HG03159 (cell line): ENCODE results near the gene OR4F15.
"Not testable (repeated sequence)": the region's sequence is repeated elsewhere in the genome, so short reads cannot be mapped to it uniquely, and the experiment has no call there.

ENCODE experiments used
- ATAC-seq: cut with Tn5 transposase; IDR thresholded peaks from one replicate; pipeline ENCODE4 v1.9.1; 2021; ENCODE audit warnings: mild to moderate bottlenecking, moderate library complexity; ENCODE audit not compliant: unreplicated experiment

The OR4F15 gene, protein sequence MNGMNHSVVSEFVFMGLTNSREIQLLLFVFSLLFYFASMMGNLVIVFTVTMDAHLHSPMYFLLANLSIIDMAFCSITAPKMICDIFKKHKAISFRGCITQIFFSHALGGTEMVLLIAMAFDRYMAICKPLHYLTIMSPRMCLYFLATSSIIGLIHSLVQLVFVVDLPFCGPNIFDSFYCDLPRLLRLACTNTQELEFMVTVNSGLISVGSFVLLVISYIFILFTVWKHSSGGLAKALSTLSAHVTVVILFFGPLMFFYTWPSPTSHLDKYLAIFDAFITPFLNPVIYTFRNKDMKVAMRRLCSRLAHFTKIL

DNA sequence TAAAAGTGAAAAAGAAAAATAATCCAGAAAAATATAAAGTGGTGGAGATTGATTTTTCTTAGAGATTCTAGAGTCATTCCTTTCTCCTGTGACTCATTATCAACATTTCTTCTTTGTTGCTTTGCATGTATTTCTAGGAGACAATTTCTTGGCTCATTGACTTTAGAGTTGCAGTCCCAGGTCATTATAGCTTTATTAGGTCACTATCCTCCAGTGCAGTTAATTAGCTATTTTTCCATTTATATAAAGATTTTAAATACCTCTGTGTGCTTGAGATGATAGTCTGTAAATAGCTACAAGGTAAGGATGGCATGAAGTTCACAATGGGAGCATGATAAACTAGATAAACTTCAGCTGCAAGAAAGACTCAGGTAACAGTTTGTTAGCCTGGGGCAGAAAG is at the start of gene OR4F15:
Gene OR4F15, plus strand, starts transcription at position 301 of the 400 bp plus-strand sequence. CDS start 5,985 bp downstream, outside the sequence.
- no peak for ATAC-seq

DNA sequence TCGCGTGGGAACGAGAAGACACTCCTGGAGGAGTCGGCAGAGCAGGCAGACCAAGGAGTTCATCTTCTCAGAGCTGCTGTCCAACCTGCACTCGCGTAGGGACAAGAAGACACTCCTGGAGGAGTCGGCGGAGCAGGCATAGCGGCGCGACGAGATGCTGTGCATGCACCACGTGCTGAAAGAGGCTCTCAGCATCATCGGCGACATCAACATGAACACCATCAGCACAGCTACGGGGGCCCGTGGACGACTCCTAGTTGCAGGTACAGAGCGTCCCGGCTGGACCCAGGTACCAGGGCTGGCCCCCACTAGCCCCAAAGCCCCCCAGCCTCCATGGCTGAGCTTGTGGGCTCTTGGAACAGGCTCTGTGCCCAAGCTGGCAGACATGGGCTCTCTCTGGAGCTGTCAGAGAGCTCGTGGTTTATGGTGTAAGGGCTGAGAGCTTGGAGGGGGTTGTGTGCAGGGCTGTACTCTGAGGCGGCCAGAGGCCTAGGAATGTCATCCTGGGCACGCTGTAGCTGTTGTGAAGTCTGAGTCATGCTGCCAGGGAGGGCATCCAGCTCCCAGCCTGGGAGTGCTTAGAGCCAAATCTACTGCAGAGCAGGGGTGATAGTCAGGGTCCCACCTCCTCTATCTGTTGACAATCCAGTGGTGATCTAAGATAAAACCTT is 47.2 kb upstream of the OR4F15 start:
- not testable (repeated sequence) for ATAC-seq

DNA sequence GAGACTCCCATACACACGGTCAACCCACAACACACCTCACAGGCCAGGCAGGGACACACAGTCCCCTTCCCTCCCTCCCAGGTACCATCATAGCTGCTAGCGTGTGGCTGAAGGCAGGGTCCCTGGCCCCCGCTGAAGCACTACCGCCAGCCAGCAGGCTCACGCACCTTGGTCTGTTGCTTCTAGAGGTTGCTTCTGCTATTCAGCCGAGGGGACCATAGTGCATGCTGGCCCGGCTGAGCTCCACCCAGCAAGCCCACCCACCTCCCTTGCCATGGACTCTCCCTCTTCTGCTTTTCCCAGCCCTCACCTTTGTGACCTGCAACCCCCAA is 46.7 kb upstream of the OR4F15 start:
- ATAC-seq = not testable (repeated sequence)

DNA sequence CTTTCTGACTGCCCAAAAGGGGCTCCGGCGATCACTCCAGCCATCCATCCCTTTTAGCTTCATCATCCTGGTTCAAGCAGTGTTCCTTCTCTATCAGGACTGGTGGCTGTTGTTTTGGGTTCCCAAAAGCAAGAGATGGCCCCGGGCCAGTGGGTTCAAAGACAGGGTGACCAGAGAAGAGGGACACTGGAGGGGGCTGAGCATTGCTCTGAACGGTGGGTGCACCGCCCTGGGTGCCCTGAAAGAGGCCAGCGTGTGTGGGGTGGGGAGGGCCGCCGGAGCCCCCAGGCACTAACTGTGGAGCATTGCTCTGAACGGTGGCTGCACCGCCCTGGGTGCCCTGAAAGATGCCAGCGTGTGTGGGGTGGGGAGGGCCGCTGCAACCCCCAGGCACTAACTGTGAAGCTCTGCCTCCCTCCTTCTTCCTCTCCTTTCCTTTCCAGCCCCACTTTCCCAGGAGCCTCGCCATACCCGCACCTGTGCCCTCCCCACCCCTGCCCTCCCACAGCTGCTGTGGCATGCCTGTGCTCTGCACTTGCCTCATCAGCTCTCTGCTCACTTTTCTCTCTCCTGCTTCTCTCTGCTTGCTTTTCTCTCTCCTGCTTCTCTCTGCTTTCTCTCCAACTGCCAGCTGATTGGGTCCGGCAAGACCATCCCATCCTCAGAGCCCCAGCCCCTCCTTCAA is 46.1 kb upstream of the OR4F15 start:
- no peak for ATAC-seq

DNA sequence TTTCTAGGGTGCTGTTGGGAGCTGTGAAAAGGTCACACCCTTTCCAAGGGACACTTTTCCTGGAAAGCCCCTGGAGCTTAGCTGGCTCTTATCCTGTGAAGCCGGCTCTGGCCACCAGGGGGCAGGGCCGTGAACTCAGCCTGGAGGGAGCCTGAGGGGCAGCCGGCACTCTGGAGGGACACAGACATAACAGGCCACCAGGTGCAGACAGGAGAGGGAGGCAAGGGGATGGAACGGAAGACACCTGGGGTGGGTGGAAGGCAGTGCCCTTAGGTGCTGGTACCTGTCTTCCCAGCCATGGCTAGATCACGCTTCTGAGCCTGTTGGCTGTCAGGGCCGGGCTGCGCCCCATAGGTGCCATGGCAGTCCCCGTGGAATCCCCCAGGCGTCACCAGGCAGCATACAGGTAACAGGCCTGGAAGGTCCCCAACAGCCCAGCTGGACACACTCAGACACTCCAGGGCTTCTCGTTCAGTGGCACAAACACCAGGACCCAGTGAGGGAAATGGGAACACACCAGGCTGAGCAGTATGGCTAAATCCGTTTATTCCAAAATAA is 44.8 kb upstream of the OR4F15 start:
- ATAC-seq = not testable (repeated sequence)

DNA sequence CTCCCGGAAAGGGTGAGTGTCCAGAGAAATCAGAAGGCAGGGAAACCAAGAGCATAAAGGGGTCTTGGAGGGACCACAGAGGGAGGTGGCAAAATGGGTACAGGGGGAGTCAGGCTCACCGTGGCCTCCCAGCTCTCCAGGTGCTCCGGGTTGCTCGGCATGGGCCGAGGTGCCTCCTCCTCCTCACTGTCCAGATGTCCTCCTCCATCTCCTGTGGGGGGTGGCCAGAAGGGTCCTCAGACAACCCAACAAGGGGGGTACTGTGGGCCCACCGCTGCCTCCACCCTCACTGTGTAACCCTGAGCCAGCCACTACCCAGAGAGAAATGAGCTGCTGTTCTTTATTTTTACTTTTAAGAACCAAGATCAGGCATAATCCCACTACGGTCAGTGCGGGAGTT is 39.1 kb upstream of the OR4F15 start:
- ATAC-seq = no peak

DNA sequence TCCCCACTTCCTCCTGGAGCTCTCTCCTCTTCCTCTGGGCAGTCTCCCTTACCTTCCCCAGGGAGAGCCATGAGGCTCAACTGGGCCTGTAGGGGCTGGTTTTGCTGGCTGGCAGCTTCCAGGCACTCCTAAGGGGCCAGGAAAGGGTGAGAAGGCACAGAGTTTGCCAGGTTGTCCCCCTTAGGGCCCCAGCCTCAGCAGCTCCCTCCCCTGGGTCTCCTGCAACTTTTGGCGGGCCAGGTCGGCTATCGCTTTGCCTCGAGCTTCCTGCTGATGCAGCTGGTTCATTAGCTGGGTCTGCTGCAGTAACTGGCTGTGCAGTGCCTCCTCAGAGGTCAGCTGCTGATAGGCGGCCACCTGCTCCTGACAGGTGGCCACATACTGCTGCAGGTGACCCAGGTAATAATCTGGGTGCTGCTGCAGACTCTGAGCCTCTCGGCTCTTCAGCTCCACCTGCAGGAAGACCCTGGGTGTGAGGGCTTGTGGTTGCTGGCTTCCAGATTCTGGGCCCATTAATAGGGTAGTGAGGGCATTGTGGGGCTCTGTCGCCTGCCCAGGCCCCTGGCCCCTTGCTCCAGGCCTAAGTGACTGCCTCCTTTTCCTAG is 38.4 kb upstream of the OR4F15 start:
- ATAC-seq = no peak

DNA sequence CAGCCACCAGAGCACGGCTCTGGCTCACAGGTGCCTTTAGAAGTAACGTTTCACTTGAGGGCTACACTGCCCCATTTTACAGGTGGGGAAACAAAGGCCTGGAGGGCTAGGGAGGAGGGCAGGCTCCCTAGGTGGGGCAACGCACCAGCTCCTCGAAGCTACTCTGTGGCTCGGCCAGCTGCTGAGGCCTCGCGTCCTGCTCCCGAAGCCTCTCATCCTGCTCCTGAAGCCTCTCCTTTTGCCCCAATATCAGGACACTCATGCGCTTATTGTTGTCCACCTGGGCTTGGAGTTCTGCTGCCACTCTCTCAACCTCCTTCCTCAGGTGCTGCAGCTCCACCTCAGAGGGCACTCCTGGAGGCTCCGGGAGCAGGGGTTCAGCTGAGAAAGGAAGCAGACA is 36.9 kb upstream of the OR4F15 start:
- ATAC-seq = no peak

DNA sequence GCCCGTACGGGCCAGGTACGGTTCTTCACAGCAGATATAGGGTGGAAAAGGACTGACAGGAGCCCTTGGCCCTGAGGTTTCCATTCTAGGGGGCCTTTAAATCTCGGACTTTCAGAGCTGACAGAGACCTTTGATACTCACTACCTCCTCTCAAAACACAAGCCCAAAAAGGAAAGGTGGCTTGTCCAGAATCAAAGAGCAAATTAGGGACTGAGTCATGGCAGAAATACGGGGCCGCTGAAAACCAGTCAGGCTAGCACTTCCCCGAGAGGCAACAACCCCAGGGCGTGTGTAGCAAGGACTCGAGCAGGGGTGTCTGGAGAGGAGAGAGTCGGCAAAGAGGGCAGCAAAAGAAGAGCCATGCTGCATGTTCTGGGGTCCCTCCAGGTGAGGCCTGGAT is 33.4 kb upstream of the OR4F15 start:
- ATAC-seq = not testable (repeated sequence)

DNA sequence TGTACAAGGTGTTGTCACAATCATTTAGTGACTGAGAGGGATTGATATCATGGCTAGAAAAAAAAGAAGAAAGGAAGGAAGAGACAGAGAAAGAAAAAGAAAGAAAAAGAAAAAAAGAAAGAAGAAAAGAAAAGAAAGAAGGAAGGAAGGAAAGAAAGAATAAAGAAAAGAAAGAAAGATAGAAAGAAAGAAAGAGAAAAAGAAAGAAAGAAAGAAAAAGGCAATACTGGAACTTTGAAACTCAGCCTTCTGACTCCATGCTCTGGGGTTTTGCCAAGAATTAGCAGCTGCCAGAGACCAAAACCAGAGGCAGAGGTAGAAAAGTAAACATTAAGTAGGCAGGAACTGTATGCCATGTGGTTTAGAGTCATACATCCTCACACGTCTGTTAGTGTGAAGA is 31.8 kb upstream of the OR4F15 start:
- not testable (repeated sequence) for ATAC-seq

DNA sequence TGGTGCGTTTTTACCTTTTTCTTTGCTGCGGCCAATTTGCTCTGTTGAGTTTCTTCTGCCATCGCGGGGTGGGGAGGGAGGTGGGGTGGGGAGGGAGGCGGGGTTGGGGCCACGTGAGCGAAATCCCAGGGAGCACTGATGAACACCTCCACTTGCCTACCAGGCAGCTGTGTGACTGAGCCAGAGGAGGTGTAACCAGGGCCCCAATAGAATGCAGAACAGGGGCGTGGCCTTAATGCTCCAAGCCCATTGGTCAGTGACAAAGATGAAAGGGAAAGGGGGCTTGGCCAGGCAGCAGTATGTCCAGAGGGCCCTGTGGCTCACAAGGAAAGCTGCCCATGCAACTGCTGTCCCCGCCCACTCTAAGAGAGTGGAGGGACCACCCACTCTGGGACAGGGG is 30.1 kb upstream of the OR4F15 start:
- no peak for ATAC-seq

DNA sequence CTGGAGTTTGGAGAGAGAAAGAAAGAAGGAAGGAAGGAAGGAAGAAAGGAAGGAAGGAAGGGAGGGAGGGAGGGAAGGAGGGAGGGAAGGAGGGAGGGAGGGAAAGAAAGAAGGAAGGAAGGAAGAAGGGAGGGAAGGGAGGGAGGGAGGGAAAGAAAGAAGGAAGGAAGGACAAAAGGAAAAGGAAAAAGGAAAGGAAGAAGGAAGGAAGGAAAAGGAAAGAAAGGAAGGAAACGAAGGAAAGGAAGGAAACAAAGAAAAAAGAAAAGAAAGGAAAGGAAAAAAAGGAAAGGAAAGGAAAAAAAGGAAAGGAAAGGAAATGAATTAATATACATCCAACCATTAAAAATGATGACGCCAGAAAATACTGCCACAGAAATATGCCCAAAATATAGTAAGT is 27.4 kb upstream of the OR4F15 start:
- ATAC-seq = no peak

DNA sequence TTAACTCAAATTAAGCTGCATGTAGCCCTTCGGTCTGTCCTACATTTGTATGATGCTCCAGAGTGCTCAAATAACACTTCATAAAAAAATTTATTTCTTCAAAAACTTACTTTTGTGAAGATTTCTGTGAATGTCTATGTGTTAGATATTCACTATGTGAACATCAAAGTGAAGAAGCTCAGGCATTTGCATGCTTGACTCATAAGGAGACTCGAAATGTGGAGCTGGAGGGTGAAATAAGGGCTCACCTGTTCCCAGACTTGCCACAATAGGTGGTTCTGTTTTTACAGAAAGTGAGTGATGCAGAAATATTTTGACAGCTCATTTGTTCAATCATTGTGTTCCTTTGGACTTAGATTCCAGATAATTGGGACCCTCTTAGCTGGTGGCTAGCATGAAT is 25.6 kb upstream of the OR4F15 start:
- not testable (repeated sequence) for ATAC-seq

DNA sequence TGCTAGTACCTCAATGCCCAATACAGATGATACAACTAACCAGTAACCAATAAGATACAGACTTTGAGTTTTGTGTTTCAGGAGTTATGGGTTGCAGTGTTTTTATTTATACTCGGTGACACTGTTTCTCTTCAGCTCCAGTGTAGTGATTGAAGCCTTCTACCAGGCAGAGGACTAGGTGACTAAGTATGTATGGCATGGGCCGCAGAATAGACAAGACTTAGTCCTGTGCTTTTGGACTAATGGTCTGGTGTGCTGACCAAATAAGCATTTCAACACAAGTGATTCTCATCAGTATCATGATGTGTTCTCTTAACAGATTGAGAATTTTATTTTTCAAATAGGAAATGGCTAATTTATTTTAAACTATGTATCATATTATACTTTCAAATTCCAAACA is 24.0 kb upstream of the OR4F15 start:
- ATAC-seq = not testable (repeated sequence)

DNA sequence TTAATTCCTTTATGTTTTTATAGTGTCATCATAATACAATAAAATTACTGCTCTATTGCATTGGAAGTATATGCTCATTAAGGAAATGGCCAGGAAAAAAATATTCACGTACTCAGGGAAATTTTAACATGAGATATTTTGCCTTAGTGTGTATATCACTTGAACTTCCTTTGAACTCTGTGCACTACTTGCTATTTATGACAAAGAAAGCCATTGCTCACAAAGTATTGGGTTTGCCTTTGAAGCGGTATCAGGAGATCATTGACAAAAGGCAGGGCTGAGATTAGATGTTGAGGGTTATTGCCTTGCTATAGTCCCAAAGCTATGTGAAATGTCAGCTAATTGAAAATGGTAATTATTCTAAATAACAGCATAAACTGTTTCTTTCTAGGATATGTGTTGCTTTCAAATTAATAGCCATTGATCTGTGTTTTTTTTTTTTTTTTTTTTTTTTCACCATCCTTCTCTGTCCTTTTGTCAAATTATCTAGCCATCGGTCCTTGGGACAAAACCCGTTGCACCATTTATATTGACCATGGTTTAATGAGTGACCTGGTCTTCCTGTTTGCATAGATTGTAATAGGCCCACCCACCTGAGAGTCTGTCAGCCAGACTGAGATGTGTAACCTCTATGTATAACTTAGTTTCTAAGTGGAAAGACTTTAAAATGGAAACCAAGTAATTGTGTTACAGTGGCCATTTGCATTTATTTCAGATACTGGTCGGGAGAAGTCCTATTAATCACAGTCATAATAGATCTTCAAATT is 23.3 kb upstream of the OR4F15 start:
- not testable (repeated sequence) for ATAC-seq

DNA sequence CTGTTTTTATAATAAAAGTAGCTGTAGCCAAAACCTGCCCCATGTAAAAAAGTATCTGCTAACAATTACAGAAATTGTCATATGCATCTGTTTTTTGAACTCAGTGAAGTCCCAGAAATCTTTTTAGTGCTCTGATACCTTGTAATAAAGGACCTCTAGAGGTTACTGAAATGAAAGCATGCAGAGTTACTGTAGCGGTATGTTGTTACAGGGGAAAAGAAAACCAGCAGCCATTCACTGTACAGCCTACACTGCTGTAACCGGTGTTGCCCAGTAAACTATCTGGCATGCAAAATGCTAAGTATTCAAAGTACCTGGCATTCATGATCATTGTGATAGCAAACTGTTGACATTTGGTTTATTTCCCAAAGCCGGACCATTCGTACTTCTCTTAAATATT is 21.3 kb upstream of the OR4F15 start:
- ATAC-seq = not testable (repeated sequence)

DNA sequence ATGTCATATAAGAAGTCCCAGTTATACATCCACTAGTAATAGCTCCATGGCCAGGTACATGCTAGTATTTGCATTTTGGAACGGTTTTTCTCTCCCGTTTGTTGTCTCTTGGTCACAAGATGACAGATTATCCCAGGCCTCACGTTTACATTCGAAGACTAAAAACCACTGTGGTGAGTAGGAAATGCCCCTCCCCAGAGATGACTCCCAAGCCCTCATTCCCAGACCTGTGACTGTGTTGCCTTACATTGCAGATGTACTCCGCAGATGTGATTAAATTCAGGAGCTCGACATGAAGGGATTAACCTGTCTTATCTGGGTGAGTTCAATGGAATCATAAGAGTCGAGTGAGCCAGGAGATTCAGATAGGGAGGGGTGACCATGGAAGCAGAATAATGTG is 18.0 kb upstream of the OR4F15 start:
- not testable (repeated sequence) for ATAC-seq

DNA sequence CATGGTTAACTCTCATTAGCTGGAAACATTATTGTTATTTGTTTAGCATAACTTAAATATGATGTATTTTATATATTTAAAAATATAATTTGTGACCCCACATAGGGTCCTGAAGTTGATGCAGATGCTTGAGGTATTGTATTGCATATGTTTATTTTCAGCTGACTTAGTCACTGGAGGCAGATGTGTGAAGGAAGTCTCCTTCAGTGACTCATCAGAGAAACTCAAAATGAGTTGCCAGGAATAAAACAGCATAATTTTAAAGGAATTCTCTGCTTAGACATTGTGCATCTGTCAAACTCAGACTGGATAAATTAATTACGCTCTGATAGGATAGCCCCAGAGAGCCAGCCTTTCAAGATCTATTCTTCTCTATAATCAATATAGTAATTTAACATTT is 16.5 kb upstream of the OR4F15 start:
- no peak for ATAC-seq

DNA sequence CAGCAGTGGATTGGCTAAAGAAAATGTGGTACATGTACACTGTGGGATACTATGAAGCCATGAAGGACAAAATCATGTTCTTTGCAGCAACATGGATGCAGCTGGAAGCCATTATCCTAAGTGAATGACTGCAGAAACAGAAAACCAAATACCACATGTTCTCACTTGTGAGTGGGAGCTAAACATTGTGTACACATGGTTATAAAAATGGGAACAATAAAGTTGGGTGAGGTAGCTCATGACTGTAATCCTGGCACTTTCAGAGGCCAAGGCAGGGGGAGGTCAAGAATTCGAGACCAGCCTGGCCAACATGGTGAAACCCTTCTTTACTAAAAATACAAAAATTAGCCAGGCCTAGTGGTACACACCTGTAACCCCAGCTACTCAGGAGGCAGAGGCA is 12.3 kb upstream of the OR4F15 start:
- no peak for ATAC-seq

DNA sequence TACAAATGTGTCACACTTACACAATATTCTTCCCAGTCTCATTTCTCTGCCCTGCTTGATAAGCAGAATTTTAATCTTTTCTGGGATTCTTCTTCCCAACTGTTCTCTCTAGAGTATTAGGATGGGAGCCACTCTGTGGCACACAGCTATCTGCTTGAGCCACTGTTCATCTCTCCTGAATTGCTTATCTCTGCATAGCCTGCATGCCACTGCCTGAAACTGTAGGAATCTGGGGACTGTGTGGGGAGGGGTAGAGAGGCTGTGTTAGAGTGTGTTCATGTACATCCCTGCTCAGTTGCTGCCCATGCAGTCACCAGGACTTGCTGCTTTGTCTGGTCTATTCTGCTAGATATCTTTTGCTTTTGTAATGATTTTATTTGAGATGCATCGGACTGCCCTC is 11.0 kb upstream of the OR4F15 start:
- no peak for ATAC-seq

DNA sequence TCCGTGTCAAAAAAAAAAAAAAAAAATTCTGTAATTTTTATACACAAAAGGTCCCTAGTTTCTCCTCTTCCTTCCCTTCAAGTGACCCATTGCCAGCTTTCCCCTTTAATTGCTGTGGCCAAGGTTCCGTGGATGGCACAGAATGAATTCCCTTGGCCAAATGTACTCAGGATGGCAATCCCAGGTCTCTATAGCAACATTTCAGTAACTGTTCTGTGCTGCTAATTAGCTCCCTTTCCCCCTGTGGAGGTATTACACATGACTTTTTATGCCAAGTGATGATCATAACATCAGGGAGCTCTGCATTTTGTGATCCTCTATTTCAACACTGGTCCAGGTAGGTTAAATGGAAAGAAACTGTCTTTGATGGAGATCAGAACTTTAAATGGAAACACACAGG is 8.8 kb upstream of the OR4F15 start, which contains the start of gene OR4F6:
Gene OR4F6, plus strand, starts transcription at position 301 of the 400 bp plus-strand sequence. CDS start 2,211 bp downstream, outside the sequence.
- no peak for ATAC-seq
